Measurements from ENCODE around the gene NBPF10.
"Not testable (repeated sequence)": the region's sequence is repeated elsewhere in the genome, so short reads cannot be mapped to it uniquely, and the experiment has no call there.

NBPF10 gene

GRCh38 chr1:146144465-146144864 is at the start of gene NBPF10:
NBPF10 (minus strand) TSS chr1:146144804; CDS start chr1:146144769, 35 bp downstream.
- DNase-seq (ENCODE audit: low spot score): not testable (repeated sequence)

- DNase-seq (ENCODE audit: low spot score): not testable (repeated sequence)
Measured at GRCh38 chr1:146174531-146174930, 29.9 kb upstream of the NBPF10 start.

DNA sequence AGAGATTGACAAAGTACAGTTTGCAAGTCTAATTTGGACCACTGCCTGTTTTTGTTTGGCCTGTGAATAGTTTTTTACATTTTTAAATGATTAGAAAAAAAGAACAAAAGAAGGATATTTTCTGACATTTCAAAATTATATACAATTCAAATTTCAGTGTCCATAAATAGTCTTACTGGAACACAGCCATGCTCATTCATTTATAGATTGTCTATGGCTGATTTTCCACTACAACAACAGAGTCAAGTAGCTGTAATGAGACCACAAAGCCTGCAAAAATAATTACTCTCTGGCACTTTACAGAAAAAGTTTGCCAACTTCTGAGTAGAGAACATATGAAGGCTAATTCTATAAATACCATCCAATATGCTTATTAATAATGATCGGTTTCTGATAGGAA is 23.1 kb upstream of the NBPF10 start:
- DNase-seq (ENCODE audit: low spot score): not testable (repeated sequence)

GRCh38 chr1:146167273-146167672 is 22.7 kb upstream of the NBPF10 start:
- not testable (repeated sequence) for DNase-seq (ENCODE audit: low spot score)

Data from LoVo (cell line).